SK-N-SH (cell line): ENCODE results near the gene RFTN1.

ENCODE experiments used
- CTCF ChIP-seq: fragments of 200-600 bp; sonication (generic); IDR thresholded peaks from 2 replicates; pipeline ENCODE4 v1.6.1; 2017; ENCODE audit warnings: antibody characterized with exemption, mild to moderate bottlenecking, moderate library complexity
- EP300 ChIP-seq, 2 experiments: IDR thresholded peaks; 2 replicates each; pipeline versions ENCODE4 v1.4.0 to v1.6.1; 2012; ENCODE audit warnings: borderline replicate concordance in 1 of 2, low read depth in 1 of 2, low read length in 1 of 2
- JUND ChIP-seq: IDR thresholded peaks from 2 replicates; pipeline ENCODE4 v1.4.0; 2012
- MEF2A ChIP-seq: IDR thresholded peaks from 2 replicates; pipeline ENCODE4 v1.4.0; 2012; ENCODE audit warnings: low read depth, borderline replicate concordance
- NRF1 ChIP-seq: IDR thresholded peaks from 2 replicates; pipeline ENCODE4 v1.6.1; 2012; ENCODE audit warnings: low read depth, mild to moderate bottlenecking, low read length
- PBX3 ChIP-seq: IDR thresholded peaks from 2 replicates; pipeline ENCODE4; 2012
- POLR2AphosphoS5 ChIP-seq: IDR thresholded peaks from 2 replicates; pipeline ENCODE4 v1.6.1; 2012; ENCODE audit warnings: low read depth, low read length
- RAD21 ChIP-seq: IDR thresholded peaks from 2 replicates; pipeline ENCODE4 v1.6.1; 2012; ENCODE audit warnings: mild to moderate bottlenecking, low read length
- RCOR1 ChIP-seq: fragments of 150-350 bp; IDR thresholded peaks from 2 replicates; pipeline ENCODE4 v1.6.1; 2017; ENCODE audit warnings: antibody characterized with exemption, low read length
- REST ChIP-seq: IDR thresholded peaks from 2 replicates; pipeline ENCODE4 v1.6.1; 2012; ENCODE audit warnings: mild to moderate bottlenecking, low read depth, low read length, moderate library complexity
- TCF12 ChIP-seq: IDR thresholded peaks from 2 replicates; pipeline ENCODE4 v1.4.0; 2012
- USF2 ChIP-seq: fragments of 150-350 bp; IDR thresholded peaks from 2 replicates; pipeline ENCODE4 v1.6.1; 2017; ENCODE audit warnings: antibody characterized with exemption, low read length, low read depth, borderline replicate concordance
- YY1 ChIP-seq: IDR thresholded peaks from 2 replicates; pipeline ENCODE4 v1.4.0; 2012; ENCODE audit warnings: low read depth, mild to moderate bottlenecking
- ZBTB33 ChIP-seq: IDR thresholded peaks from 2 replicates; pipeline ENCODE4 v1.4.0; 2012; ENCODE audit warnings: low read depth, borderline replicate concordance

GRCh38 chr3:16329826-16330129, 183.7 kb downstream of the RFTN1 start:
- TF ChIP-seq CTCF (no peak), EP300 (IDR thresholded peaks at IDR 0.05; ENCODE audit: borderline replicate concordance in 1 of 2, low read depth in 1 of 2, low read length in 1 of 2) (no peak), REST (no peak), ZBTB33 (no peak), NRF1 (no peak), YY1 (no peak), PBX3 (no peak), MEF2A (no peak), RAD21 (no peak), JUND (no peak), POLR2AphosphoS5 (no peak), USF2 (no peak), TCF12 (no peak), RCOR1 (no peak)
